Trophoblast cell (in vitro differentiated cells and primary cell): ENCODE data around the gene OR10A5. TPM values are rescaled to one million over a fixed set of nuclear protein-coding genes. Genes with fewer than 3 reads are reported as not detected.
"Not testable (repeated sequence)": the region's sequence is repeated elsewhere in the genome, so short reads cannot be mapped to it uniquely, and the experiment has no call there.

Experiments used
- DNase-seq, 2 donors: peaks; one replicate each; pipeline ENCODE4 v3.0.0-alpha.2; 2016
- H2AFZ ChIP-seq: 2 replicates; pipeline ENCODE4 v1.6.1; 2013; ENCODE audit warnings: low read length, moderate library complexity, mild to moderate bottlenecking; ENCODE audit not compliant: insufficient read depth, poor library complexity
- H2AK5ac ChIP-seq: 2 replicates; pipeline ENCODE4 v1.6.1; 2013; ENCODE audit warnings: mild to moderate bottlenecking, low read length
- H2BK120ac ChIP-seq: 2 replicates; pipeline ENCODE4 v1.6.1; 2013; ENCODE audit warnings: low read length, mild to moderate bottlenecking, moderate library complexity; ENCODE audit not compliant: insufficient read depth, poor library complexity
- H2BK12ac ChIP-seq: 2 replicates; pipeline ENCODE4 v1.6.1; 2013; ENCODE audit warnings: mild to moderate bottlenecking, low read length, moderate library complexity
- H2BK5ac ChIP-seq: 2 replicates; pipeline ENCODE4 v1.6.1; 2013; ENCODE audit warnings: low read length, low read depth, moderate library complexity, mild to moderate bottlenecking; ENCODE audit not compliant: poor library complexity
- H3K14ac ChIP-seq: 2 replicates; pipeline ENCODE4 v1.6.1; 2013; ENCODE audit warnings: mild to moderate bottlenecking, low read length
- H3K18ac ChIP-seq: 2 replicates; pipeline ENCODE4 v1.6.1; 2013; ENCODE audit warnings: mild to moderate bottlenecking, low read length
- H3K23ac ChIP-seq: 2 replicates; pipeline ENCODE4 v1.6.1; 2013; ENCODE audit warnings: low read length
- H3K27ac ChIP-seq: 2 replicates; pipeline ENCODE4 v1.5.1; 2013; ENCODE audit warnings: low read depth, mild to moderate bottlenecking, inconsistent platforms, low read length, moderate library complexity
- H3K27me3 ChIP-seq: 2 replicates; pipeline ENCODE4 v1.6.1; 2013; ENCODE audit warnings: inconsistent platforms, mild to moderate bottlenecking, low read length, moderate library complexity; ENCODE audit not compliant: insufficient read depth
- H3K36me3 ChIP-seq, 2 experiments: 1 replicate in 1 of 2; 2 replicates in 1 of 2; pipeline ENCODE4 v1.6.1; 2013; ENCODE audit warnings: low read length in 2 of 2, mild to moderate bottlenecking in 2 of 2, moderate library complexity in 1 of 2; ENCODE audit not compliant: insufficient read depth in 2 of 2, control insufficient read depth in 1 of 2
- H3K4ac ChIP-seq: 2 replicates; pipeline ENCODE4 v1.6.1; 2013; ENCODE audit warnings: low read depth, mild to moderate bottlenecking, low read length, moderate library complexity
- H3K4me1 ChIP-seq, 2 experiments: 1 replicate in 1 of 2; 2 replicates in 1 of 2; pipeline ENCODE4 v1.6.1; 2013; ENCODE audit warnings: low read length in 2 of 2, mild to moderate bottlenecking in 2 of 2, moderate library complexity in 1 of 2; ENCODE audit not compliant: insufficient read depth in 2 of 2, control insufficient read depth in 1 of 2
- H3K4me2 ChIP-seq: 2 replicates; pipeline ENCODE4 v1.6.1; 2013; ENCODE audit warnings: inconsistent platforms, mild to moderate bottlenecking, low read length, moderate library complexity
- H3K4me3 ChIP-seq: 2 replicates; pipeline ENCODE4 v1.5.1; 2013; ENCODE audit warnings: mild to moderate bottlenecking, low read depth, low read length, inconsistent platforms
- H3K79me1 ChIP-seq: one replicate; pipeline ENCODE4 v1.6.1; 2013; ENCODE audit warnings: low read length
- H3K79me2 ChIP-seq: 2 replicates; pipeline ENCODE4 v1.6.1; 2013; ENCODE audit warnings: low read length, mild to moderate bottlenecking; ENCODE audit not compliant: control insufficient read depth, insufficient read depth, poor library complexity
- H3K9ac ChIP-seq: 2 replicates; pipeline ENCODE4 v1.6.1; 2013; ENCODE audit warnings: mild to moderate bottlenecking, low read length
- H3K9me3 ChIP-seq: 2 replicates; pipeline ENCODE4 v1.6.1; 2013; ENCODE audit warnings: low read depth, mild to moderate bottlenecking, control low read depth, inconsistent platforms, low read length; ENCODE audit not compliant: insufficient read depth
- H4K12ac ChIP-seq: 2 replicates; pipeline ENCODE4 v1.6.1; 2013; ENCODE audit warnings: low read depth, mild to moderate bottlenecking, low read length, moderate library complexity
- H4K8ac ChIP-seq: 2 replicates; pipeline ENCODE4 v1.6.1; 2013; ENCODE audit warnings: low read depth, mild to moderate bottlenecking, low read length, moderate library complexity
- H4K91ac ChIP-seq: one replicate; pipeline ENCODE4 v1.6.1; 2013; ENCODE audit warnings: low read depth, mild to moderate bottlenecking, low read length, moderate library complexity
- WGBS: extraction: QIAGEN DNeasy Blood & Tissue Kit; methylation state at CpG from one replicate; pipeline ENCODE4 v1.1.7; 2013; ENCODE audit warnings: missing lambda C conversion rate; ENCODE audit not compliant: insufficient read length, insufficient coverage; ENCODE audit errors: extremely low coverage; 5-methylcytosine and 5-hydroxymethylcytosine counted together
- polyA plus RNA-seq: library from polyadenylated mRNA; stranded (reverse); fragments of 200-250 nt; gene quantifications from 2 replicates; pipeline ENCODE4 v1.2.3, GENCODE V29; 2013

The OR10A5 gene
- not detected in 2 replicates for polyA plus RNA-seq

DNA sequence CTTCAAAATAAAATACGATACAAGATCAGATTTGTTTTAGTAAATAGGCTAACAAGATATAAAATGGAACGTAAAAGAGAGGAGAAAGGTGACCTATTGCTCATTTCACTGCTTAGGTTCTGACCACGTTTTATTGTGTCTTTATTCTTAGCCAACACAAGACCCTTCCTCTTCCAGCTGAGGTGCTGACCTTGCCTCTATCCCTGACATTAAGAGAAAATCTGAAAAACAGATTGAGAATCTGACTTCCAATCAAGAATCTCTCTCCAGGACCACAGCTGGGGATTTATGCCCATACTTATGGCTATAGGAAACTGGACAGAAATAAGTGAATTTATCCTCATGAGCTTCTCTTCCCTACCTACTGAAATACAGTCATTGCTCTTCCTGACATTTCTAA lies at the start of gene OR10A5:
OR10A5 (plus strand) TSS at position 301 of the 400 bp plus-strand sequence; CDS start at position 301, 0 bp downstream.
- no peak within 1 kb of the TSS for H3K18ac ChIP-seq
- H2BK5ac ChIP-seq: no peak within 1 kb of the TSS
- no peak within 1 kb of the TSS for H3K9ac ChIP-seq
- no peak within 1 kb of the TSS for H2BK12ac ChIP-seq
- peaks cover 2% of the 10 kb centered on the region for H3K9me3 ChIP-seq
- no peak for DNase-seq
- no peak within 1 kb of the TSS for H3K4ac ChIP-seq
- H3K4me2 ChIP-seq: no peak within 1 kb of the TSS
- no peaks in the 10 kb centered on the region for H3K79me1 ChIP-seq
- H3K4me1 ChIP-seq: no peaks in the 10 kb centered on the region
- H3K27me3 ChIP-seq: no peaks in the 10 kb centered on the region
- 100% methylated on average over 1 of the region's 3 CpGs for WGBS
- H4K12ac ChIP-seq: no peak within 1 kb of the TSS
- no peak within 1 kb of the TSS for H2BK120ac ChIP-seq
- H4K91ac ChIP-seq: no peak within 1 kb of the TSS
- H2AK5ac ChIP-seq: no peak within 1 kb of the TSS
- H3K27ac ChIP-seq: no peak within 1 kb of the TSS
- H4K8ac ChIP-seq: no peak within 1 kb of the TSS
- H3K36me3 ChIP-seq: no peaks in the 10 kb centered on the region
- no peaks in the 10 kb centered on the region for H3K79me2 ChIP-seq
- H3K23ac ChIP-seq: no peak within 1 kb of the TSS
- no peak within 1 kb of the TSS for H2AFZ ChIP-seq
- no peak within 1 kb of the TSS for H3K14ac ChIP-seq
- no peak within 1 kb of the TSS for H3K4me3 ChIP-seq

DNA sequence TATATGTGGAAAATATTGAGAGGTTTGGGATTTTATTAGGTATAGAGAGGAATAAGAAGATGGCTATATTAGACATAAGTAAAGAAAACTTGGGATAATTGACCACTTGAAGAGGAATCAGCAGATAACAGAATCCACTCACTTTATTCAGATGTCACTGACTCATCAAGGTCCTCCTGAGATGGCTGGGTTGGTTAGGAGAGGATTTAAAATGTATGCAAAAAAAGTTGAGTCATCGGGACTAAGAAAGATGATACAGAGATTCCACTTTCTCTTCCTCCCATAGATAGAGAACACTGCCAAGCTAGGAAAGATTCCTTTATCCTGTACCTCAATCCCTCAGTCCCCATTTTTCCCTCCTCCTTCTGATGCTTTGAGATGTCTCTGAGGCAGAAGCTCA lies 46.1 kb upstream of the OR10A5 start, which contains the start of gene OR6A2:
OR6A2 (minus strand) TSS at position 288 of the 400 bp plus-strand sequence. CDS start 3,981 bp downstream, outside the sequence.
- Histone ChIP-seq H3K27ac (no peak within 1 kb of the TSS), H3K4me2 (no peak within 1 kb of the TSS), H2BK5ac (no peak within 1 kb of the TSS), H3K14ac (no peak within 1 kb of the TSS), H3K18ac (no peak within 1 kb of the TSS), H4K8ac (no peak within 1 kb of the TSS), H2AK5ac (no peak within 1 kb of the TSS), H3K4me3 (no peak within 1 kb of the TSS), H3K4me1 (no peaks in the 10 kb centered on the region), H3K4ac (no peak within 1 kb of the TSS), H3K9ac (no peak within 1 kb of the TSS), H2BK12ac (no peak within 1 kb of the TSS), H3K79me2 (no peaks in the 10 kb centered on the region), H2AFZ (no peak within 1 kb of the TSS), H3K9me3 (no peaks in the 10 kb centered on the region), H3K23ac (no peak within 1 kb of the TSS), H3K36me3 (no peaks in the 10 kb centered on the region), H4K91ac (no peak within 1 kb of the TSS), H2BK120ac (no peak within 1 kb of the TSS), H3K79me1 (no peaks in the 10 kb centered on the region), H3K27me3 (no peaks in the 10 kb centered on the region), H4K12ac (no peak within 1 kb of the TSS)
- WGBS: no CpG with 5 or more reads among the region's 1 CpG
- DNase-seq: no peak

DNA sequence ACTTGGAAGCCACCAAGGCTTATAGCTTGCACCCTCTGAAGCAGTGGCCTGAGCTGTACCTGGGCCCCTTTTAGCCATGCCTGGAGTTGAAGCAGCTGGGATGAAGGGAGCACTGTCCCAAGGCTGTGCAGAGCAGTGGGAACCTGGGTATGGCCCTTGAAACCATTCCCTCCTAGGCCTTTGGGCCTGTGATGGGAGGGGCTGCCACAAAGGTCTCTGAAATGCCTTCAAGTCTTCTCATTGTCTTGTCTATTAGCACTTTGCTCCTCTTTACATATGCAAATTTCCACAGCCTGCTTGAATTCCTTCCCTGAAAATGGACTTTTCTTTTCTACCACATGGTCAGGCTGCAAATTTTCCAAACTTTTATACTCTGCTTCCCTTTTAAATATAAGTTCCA lies 44.4 kb upstream of the OR10A5 start:
- not testable (repeated sequence) for H3K4me2 ChIP-seq, H3K4me1 ChIP-seq, H2AFZ ChIP-seq, H4K8ac ChIP-seq, H3K23ac ChIP-seq, H4K12ac ChIP-seq, H2BK120ac ChIP-seq, DNase-seq, H3K9me3 ChIP-seq, H3K4me3 ChIP-seq, H3K79me1 ChIP-seq, H3K18ac ChIP-seq, H4K91ac ChIP-seq, H3K79me2 ChIP-seq, H3K4ac ChIP-seq, H2BK12ac ChIP-seq, H2AK5ac ChIP-seq, H2BK5ac ChIP-seq, H3K14ac ChIP-seq, H3K36me3 ChIP-seq, H3K27me3 ChIP-seq, H3K27ac ChIP-seq, H3K9ac ChIP-seq

DNA sequence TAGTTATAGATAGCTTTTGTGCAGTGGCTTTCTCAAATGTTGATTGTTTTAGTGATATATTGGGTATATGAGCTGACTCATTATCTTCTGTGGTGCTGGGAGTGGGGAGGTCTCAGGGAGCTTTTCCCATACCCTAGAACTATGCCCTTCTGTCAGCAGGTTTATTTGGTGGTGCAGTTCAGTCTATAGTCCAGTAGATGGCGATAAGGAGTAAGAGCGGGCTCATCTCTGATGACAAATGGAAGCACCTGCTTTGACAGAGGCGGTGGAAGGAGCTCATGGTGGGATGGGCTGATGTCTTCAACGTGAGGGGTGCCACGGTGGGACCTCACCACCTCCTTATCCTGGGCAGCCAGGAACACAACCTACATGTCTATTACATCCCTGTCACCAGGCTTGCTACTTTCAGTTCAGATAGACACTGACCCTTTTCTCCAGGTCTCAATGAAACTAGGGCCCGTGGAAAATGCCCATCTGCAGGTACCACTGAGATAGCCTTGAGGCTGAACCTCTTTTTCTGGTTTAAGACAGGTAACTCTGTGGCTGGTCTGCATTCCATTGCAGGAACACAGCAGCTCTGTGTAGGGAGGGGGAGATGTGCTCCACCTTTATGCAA lies 33.0 kb upstream of the OR10A5 start:
- Histone ChIP-seq H3K9ac (no peak overlapping the region), H3K4me1 (no peaks in the 10 kb centered on the region), H2AFZ (no peak overlapping the region), H3K23ac (no peak overlapping the region), H2BK12ac (no peak overlapping the region), H2BK5ac (no peak overlapping the region), H3K18ac (no peak overlapping the region), H3K79me2 (no peaks in the 10 kb centered on the region), H3K4me3 (no peak overlapping the region), H3K79me1 (no peaks in the 10 kb centered on the region), H3K27me3 (no peaks in the 10 kb centered on the region), H3K36me3 (no peaks in the 10 kb centered on the region), H3K4ac (no peak overlapping the region), H2AK5ac (no peak overlapping the region), H4K12ac (no peak overlapping the region), H3K27ac (no peak overlapping the region), H3K14ac (no peak overlapping the region), H2BK120ac (no peak overlapping the region), H3K4me2 (no peak overlapping the region), H4K8ac (no peak overlapping the region), H3K9me3 (no peaks in the 10 kb centered on the region), H4K91ac (no peak overlapping the region)
- peak in 1 of 2 donors; percentile 76 for DNase-seq
- no CpG with 5 or more reads among the region's 6 CpGs for WGBS
